HG02870 (cell line): ENCODE data around the gene PIERCE2.
"Not testable (repeated sequence)": the region's sequence is repeated elsewhere in the genome, so short reads cannot be mapped to it uniquely, and the experiment has no call there.

ENCODE experiments used
- ATAC-seq: cut with Tn5 transposase; IDR thresholded peaks from one replicate; pipeline ENCODE4 v1.9.1; 2021; ENCODE audit warnings: mild to moderate bottlenecking, moderate library complexity; ENCODE audit not compliant: unreplicated experiment

Gene PIERCE2

DNA sequence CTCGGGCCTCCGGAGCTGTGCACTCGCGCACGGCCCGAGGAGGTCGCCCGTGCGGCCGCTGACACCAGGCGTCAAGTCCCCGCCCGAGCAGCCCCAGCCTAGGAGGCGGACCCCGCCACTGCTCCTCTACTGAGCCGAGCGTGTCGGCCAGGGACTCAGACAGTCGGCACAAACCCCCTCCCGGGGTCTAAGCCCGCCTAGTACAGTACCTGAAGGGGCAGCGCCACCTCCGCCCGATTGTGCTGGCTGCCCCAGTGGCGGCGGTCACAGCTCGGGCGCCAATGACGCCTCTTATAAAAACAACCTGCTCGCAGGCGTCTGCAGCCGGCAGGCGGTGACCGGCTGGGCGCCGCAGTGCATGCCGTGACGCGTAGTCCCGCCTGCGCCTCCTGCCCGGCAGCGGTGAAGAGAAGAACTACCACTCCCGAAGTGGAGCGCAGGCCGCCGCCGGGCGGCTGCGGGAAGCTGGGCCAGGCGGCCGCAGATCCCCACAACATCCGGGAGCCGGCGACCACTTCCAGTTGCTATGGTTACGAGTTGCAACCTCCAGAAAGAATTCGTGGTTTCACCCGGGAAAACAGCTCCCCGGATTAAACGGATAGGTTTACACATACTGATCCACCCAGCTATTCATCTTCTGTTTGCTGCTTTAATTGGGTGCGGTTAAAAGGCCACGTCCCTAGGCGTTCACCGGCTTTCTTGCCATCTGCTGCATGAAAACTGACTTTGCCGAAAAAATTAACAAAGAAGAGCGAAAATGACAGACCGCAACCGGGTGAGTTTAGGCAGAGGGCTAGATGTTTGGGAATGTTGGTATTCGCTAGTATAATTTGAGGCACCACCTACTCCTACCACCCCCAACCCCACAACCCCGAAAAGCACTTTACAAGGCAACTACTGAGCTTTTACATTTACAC lies at the start of gene PIERCE2, which contains the start of gene CCPG1:
TSS of gene PIERCE2 (plus strand) at position 484 of the 917 bp plus-strand sequence. CDS start at position 758, 274 bp downstream.
TSS of gene CCPG1 (minus strand) at position 348 of the 917 bp plus-strand sequence. CDS start 18,935 bp downstream, outside the sequence.
- ATAC-seq, result peak; percentile 96

GRCh38 chr15:55360256-55360655 lies 48.0 kb upstream of the PIERCE2 start:
- no peak for ATAC-seq

DNA sequence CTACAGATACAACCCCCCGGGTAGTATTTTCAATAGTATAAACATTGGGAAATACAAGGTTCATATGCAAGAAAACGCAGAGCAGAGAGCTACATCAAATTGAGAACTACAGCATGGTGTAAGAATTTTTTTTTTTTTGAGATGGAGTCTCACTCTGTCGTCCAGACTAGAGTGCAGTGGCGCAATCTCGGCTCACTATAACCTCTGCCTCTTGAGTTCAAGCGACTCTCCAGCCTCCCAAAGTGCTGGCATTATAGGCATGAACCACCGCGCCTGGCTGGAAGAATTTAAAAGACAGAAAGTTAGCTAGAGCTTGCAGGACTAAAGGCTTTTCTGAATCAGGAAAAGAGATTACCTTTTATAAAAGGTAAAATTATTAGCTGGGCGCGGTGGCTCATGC lies 47.2 kb upstream of the PIERCE2 start:
- ATAC-seq, result no peak

DNA sequence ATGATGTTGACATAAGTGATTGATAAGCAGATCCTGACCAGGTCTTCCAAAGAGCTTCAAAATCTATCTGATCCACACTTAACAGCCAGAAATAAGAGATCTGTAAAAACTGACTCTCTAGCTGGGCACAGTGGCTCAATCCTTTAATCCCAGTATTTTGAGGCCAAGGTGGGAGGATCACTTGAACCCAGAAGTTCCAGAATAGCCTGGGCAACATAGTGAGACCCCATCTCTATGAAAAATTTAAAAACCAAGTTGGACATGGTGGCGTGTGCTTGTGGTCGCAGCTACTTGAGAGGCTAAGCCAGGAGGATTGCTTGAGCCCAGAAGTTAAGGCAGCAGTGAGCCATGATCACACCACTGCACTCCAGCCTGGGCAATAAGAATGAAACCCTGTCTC lies 45.7 kb upstream of the PIERCE2 start:
- ATAC-seq, result no peak

- ATAC-seq, result no peak
Observed at GRCh38 chr15:55366981-55367380, 41.3 kb upstream of the PIERCE2 start.

DNA sequence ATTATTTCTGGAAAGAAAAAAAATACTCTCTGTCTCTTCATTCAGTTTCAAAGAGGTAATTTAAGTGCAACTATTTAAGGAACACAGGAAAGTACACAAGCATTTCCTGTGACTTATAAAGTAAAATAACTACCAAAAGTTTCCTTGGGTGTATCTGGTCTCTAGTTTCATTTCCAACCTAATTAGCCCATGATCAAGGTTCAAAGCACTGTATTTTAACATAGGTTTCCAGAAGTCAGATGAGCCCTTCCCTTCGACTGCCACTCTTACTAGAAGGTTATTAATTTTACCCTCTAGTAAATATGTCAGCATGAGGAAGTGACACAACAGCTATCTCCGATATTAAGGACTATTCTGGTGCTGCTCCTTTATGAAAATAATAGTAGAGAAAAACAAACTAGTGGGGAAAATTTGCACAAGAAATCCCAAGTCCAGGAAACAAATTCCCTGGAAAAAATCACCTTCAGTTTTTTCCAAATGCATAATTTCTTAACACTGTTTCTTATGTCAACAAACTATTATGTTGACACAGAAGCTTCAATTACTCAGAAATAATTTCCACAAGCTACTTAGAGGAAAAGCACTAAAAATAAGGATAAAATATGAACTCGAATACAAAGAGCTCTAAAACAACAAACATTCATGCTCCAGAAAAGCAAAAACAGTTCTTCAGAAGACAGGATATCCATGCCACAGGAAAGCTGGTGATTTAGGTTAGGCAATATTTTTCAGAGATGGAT lies 35.4 kb upstream of the PIERCE2 start:
- ATAC-seq, result peak; percentile 54

- ATAC-seq, result no peak
Observed at GRCh38 chr15:55379095-55379494, 29.2 kb upstream of the PIERCE2 start.

DNA sequence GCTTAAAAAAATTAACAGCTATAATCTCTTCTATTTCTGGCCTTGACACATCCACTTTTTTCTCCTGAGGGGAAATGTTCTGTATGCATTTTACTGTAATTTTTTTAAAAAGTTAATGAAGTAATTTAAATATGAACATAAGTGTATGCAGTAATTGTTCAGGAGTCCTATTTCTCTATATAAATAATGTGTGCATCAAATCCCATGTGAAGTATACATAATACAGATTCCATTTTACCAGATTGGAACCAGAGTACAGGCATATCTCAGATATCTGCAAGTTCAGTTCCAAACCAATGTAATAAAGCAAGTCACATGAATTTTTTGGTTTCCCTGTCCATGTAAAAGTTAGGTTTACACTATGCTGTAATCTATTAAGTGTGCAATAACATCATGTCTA lies 26.7 kb upstream of the PIERCE2 start:
- no peak for ATAC-seq

DNA sequence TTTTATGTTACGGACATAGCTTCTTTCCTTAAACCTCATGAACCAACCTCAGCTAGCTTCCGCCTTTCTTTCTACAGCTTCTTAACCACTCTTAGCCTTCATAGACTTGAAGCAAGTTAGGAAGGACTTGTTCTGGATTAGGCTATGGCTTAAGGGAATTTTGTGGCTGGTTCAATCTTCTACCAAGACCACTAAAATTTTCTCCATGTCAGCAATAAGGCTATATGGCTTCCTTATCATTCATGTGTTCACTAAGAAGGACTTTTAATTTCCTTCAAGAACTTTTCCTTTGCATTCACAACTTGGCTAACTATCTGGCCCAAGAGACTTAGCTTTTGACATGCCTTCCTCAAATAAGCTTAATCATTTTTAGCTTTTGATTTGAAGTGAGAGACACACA lies 24.6 kb upstream of the PIERCE2 start:
- no peak for ATAC-seq

GRCh38 chr15:55387027-55387426 lies 21.3 kb upstream of the PIERCE2 start:
- no peak for ATAC-seq

DNA sequence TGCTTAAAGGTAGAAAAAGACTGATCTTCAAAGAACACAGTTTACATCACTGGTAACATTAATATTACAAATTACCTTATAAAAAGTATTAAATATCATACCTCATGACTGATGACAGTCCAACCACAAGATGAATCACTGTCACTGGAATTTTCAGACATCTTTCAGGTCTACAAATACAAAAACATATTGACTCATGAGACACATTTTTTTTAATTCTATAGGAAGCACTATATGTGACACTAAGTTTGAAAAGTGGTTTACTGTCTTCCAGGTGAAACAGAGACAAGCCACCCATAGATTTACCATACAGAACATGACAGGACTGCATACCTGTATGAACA lies 19.1 kb upstream of the PIERCE2 start:
- no peak for ATAC-seq

GRCh38 chr15:55394694-55395093 lies 13.6 kb upstream of the PIERCE2 start:
- no peak for ATAC-seq

DNA sequence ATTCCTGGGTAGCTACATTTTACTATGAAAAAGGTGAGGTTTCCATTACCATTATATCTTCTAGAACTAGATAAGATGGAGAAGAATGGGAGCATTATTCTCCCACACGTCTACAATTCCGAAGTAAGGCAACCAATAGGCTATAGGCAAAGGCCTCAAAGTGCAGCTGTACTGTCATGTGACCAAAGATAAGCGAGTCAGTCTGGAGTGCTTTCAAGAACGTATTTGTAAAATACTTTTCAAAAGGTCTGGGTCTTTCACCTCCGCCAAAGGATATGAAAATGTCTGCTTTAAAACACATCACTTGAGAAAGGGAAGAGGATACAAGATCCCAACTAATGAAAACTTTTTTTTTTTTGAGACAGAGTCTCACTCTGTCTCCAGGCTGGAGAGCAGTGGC lies 10.1 kb upstream of the PIERCE2 start:
- ATAC-seq, result no peak

- ATAC-seq, result not testable (repeated sequence)
Observed at GRCh38 chr15:55400050-55400449, 8.2 kb upstream of the PIERCE2 start.

- ATAC-seq, result no peak
Observed at GRCh38 chr15:55401786-55402246, 6.5 kb upstream of the PIERCE2 start.

- ATAC-seq, result no peak
Observed at GRCh38 chr15:55402707-55403106, 5.6 kb upstream of the PIERCE2 start.

GRCh38 chr15:55403531-55403930 lies 4.8 kb upstream of the PIERCE2 start:
- no peak for ATAC-seq

- peak; percentile 17 for ATAC-seq
Observed at GRCh38 chr15:55407498-55408011, 740 bp upstream of the PIERCE2 start.

GRCh38 chr15:55408976-55409375 lies 681 bp downstream of the PIERCE2 start:
- ATAC-seq, result not testable (repeated sequence)

DNA sequence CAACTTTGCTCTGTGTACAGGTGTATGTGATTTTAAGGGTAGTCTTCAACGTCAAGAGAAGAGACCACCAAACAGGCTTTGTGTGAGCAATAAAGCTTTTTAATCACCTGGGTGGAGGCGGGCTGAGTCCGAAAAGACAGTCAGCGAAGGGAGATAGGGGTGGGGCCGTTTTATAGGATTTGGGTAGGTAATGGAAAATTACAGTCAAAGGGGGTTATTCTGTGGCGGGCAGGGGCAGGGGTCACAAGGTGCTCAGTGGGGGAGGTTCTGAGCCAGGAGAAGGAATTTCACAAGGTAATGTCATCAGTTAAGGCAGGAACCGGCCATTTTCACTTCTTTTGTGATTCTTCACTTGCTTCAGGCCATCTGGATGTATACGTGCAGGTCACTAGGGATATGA lies 9.4 kb downstream of the PIERCE2 start:
- ATAC-seq, result not testable (repeated sequence)

DNA sequence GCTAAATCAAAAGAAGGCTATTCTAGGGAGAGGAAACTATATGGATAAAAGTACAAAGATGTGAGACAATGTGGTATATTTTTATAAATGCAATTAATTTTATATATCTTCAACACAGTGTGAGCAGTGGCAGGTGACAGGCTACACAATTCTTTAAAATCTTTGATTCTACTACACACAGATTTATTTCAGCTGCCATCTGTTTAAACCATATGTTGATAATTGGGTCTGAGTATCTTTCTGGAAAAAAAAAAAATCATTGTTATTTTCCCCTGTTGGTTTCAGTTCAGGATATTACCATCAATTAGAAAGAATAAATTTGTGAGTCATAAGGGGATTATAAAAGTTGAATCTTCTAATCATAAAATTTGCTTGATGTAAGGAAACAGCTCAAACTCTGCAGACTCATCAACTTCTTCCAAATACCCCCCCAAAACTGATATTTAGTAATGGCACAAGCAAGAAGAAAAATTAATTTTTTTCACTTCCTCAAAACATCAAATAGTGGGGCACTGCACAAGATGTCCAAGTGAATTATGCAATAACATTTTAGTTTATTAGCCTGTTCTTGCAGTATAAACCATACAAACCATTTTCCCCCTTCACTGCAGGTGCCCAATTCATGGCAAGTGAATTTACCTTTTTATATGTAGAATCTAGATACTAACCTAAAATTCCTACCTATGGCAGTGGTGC lies 12.0 kb downstream of the PIERCE2 start:
- ATAC-seq, result no peak
